GM18873 (cell line): Measurements from ENCODE around the gene GSE1.

Experiments
- ATAC-seq: cut with Tn5 transposase; IDR thresholded peaks from one replicate; pipeline ENCODE4 v1.9.1; 2021; ENCODE audit warnings: mild to moderate bottlenecking, moderate library complexity, moderate number of reproducible peaks; ENCODE audit not compliant: unreplicated experiment, low FRiP score

Gene GSE1

GRCh38 chr16:85688586-85689284, 75.6 kb downstream of the GSE1 start, which contains the start of gene GINS2:
Gene GINS2, minus strand, starts transcription at chr16:85688954. Its CDS starts 56 bp downstream, at chr16:85688898.
- ATAC-seq, result peak; percentile 73

- ATAC-seq, result no peak
Measured at GRCh38 chr16:85689285-85689949, 76.3 kb downstream of the GSE1 start.

GRCh38 chr16:85689950-85690320, 76.8 kb downstream of the GSE1 start:
- no peak for ATAC-seq

- ATAC-seq, result no peak
Measured at GRCh38 chr16:85690469-85691064, 77.4 kb downstream of the GSE1 start.

- no peak for ATAC-seq
Measured at GRCh38 chr16:85695196-85696128, 82.3 kb downstream of the GSE1 start.

- no peak for ATAC-seq
Measured at GRCh38 chr16:85696781-85697180, 83.7 kb downstream of the GSE1 start.

- ATAC-seq, result no peak
Measured at GRCh38 chr16:85697431-85697830, 84.3 kb downstream of the GSE1 start.

- ATAC-seq, result no peak
Measured at GRCh38 chr16:85698459-85698891, 85.4 kb downstream of the GSE1 start.

- ATAC-seq, result no peak
Measured at GRCh38 chr16:85698935-85699558, 85.9 kb downstream of the GSE1 start.

GRCh38 chr16:85699628-85700027, 86.5 kb downstream of the GSE1 start:
- no peak for ATAC-seq

GRCh38 chr16:85704011-85704410, 90.9 kb downstream of the GSE1 start:
- no peak for ATAC-seq

- no peak for ATAC-seq
Measured at GRCh38 chr16:85704900-85705846, 92.1 kb downstream of the GSE1 start.

- ATAC-seq, result no peak
Measured at GRCh38 chr16:85706449-85707034, 93.4 kb downstream of the GSE1 start.

- ATAC-seq, result no peak
Measured at GRCh38 chr16:85707528-85708095, 94.5 kb downstream of the GSE1 start.

GRCh38 chr16:85708338-85708737, 95.2 kb downstream of the GSE1 start:
- no peak for ATAC-seq

GRCh38 chr16:85709766-85710585, 96.9 kb downstream of the GSE1 start:
- no peak for ATAC-seq

- no peak for ATAC-seq
Measured at GRCh38 chr16:85710732-85711131, 97.6 kb downstream of the GSE1 start.
